ENCODE data around the gene SIGLEC7.

Gene SIGLEC7

DNA sequence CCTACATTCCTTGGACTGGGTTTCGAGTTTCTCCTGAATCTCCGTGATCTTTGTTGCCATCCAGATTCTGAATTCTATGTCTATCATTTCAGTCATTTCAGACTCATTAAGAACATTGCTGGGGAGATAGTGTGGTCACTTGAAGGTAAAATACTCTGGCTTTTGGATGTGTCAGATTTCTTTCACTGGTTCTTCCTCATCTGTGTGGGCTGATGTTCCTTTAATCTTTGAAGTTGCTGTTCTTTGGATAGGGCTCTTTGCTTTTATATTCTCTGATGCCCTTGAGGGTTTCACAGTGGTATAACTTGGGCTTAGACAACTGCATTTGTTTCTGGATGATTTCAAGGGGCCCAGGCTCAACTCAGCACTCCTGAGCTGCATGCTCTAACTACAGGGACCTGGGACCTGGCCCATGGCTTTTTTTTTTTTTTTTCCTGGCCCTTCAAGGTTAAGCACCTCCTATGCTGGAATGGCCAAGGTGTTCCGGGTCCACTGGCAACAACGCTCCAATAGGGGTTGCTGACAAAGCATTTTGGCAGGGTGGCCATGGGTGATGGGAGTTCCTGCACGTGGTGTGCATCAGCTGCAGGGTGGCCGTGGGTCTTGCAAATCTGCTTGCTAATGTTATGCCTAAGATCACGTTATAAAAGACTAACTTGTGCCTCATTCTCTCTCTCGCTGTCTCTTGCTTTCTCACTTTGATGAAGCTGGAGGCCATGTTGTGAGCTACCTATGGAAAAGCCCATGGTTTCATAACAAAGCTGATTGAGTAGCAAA is 5.9 kb upstream of the SIGLEC7 start:
- Histone ChIP-seq H3K27me3 (ENCODE audit: insufficient read depth, low read length) (no peaks in the 10 kb centered on the region), H3K9me3 (ENCODE audit: insufficient read depth, low read depth, low read length) (peaks cover 4% of the 10 kb centered on the region), H3K4me3 (ENCODE audit: low read depth, low read length) (no peak overlapping the region), H3K79me1 (ENCODE audit: low read length) (no peaks in the 10 kb centered on the region), H4K91ac (ENCODE audit: low read depth, low read length) (no peak overlapping the region), H3K18ac (ENCODE audit: low read length) (no peak overlapping the region), H3K36me3 (ENCODE audit: control insufficient read depth in 1 of 2, insufficient read depth in 2 of 2, low read length in 2 of 2) (no peaks in the 10 kb centered on the region), H2BK12ac (ENCODE audit: low read length) (no peak overlapping the region), H3K4me1 (ENCODE audit: control insufficient read depth in 1 of 2, insufficient read depth in 2 of 2, low read length in 2 of 2) (no peaks in the 10 kb centered on the region), H3K4ac (ENCODE audit: low read depth, low read length) (no peak overlapping the region), H2BK120ac (ENCODE audit: insufficient read depth, low read length, poor library complexity) (no peak overlapping the region), H3K4me2 (ENCODE audit: low read length) (no peak overlapping the region), H3K23ac (ENCODE audit: low read length) (no peak overlapping the region), H2BK5ac (ENCODE audit: low read depth, low read length, poor library complexity) (no peak overlapping the region), H4K8ac (ENCODE audit: low read depth, low read length) (no peak overlapping the region), H3K14ac (ENCODE audit: low read length) (no peak overlapping the region), H3K27ac (ENCODE audit: low read depth, low read length) (no peak overlapping the region), H3K9ac (ENCODE audit: low read length) (no peak overlapping the region), H4K12ac (ENCODE audit: low read depth, low read length) (no peak overlapping the region), H2AK5ac (ENCODE audit: low read length) (no peak overlapping the region), H2AFZ (ENCODE audit: insufficient read depth, low read length, poor library complexity) (no peak overlapping the region), H3K79me2 (ENCODE audit: control insufficient read depth, insufficient read depth, low read length, poor library complexity) (no peaks in the 10 kb centered on the region)
- no peak for DNase-seq
- WGBS (ENCODE audit: extremely low coverage, insufficient coverage, insufficient read length): no CpG with 5 or more reads among the region's 8 CpGs

DNA sequence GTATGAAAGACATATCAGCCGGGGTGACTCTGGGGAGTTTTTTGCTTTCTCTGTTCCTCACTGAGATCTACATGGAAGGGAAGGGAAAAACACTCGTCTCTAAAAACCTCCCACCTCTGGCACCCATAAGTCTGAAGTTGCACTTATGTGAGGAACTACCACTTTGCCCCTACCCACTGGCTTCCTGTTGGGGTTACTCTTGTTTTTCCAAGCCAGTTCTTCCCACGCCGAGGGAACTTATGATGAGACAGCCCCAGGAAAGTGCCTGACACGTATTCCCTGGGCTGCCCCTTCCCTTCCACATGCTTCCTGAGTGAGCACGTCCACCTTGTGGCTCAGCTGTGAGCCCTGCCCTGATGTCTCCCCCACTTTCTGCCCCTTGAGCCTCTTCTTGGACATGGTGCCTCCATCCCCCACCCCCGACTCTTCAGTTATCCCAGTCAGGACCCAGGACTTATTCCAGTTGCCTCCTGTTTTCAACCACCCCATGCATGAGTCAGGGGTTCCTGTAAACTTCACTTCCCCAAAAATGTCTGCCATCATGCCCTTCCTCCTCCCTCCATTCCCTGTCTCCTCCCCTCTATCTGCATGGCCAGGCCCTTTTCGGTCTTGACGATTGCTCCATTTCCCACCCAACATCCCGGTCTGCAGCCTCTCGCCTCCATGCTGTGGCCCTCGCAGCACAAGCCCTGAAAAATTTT is 5.1 kb upstream of the SIGLEC7 start:
- Histone ChIP-seq H2BK12ac (ENCODE audit: low read length) (no peak overlapping the region), H3K4me2 (ENCODE audit: low read length) (no peak overlapping the region), H3K9ac (ENCODE audit: low read length) (no peak overlapping the region), H3K18ac (ENCODE audit: low read length) (no peak overlapping the region), H3K27me3 (ENCODE audit: insufficient read depth, low read length) (no peaks in the 10 kb centered on the region), H3K23ac (ENCODE audit: low read length) (no peak overlapping the region), H3K79me1 (ENCODE audit: low read length) (no peaks in the 10 kb centered on the region), H2BK5ac (ENCODE audit: low read depth, low read length, poor library complexity) (no peak overlapping the region), H2AFZ (ENCODE audit: insufficient read depth, low read length, poor library complexity) (no peak overlapping the region), H2AK5ac (ENCODE audit: low read length) (no peak overlapping the region), H3K14ac (ENCODE audit: low read length) (no peak overlapping the region), H2BK120ac (ENCODE audit: insufficient read depth, low read length, poor library complexity) (no peak overlapping the region), H4K8ac (ENCODE audit: low read depth, low read length) (no peak overlapping the region), H3K36me3 (ENCODE audit: control insufficient read depth in 1 of 2, insufficient read depth in 2 of 2, low read length in 2 of 2) (no peaks in the 10 kb centered on the region), H3K4ac (ENCODE audit: low read depth, low read length) (no peak overlapping the region), H3K79me2 (ENCODE audit: control insufficient read depth, insufficient read depth, low read length, poor library complexity) (no peaks in the 10 kb centered on the region), H3K9me3 (ENCODE audit: insufficient read depth, low read depth, low read length) (peaks cover 4% of the 10 kb centered on the region), H4K12ac (ENCODE audit: low read depth, low read length) (no peak overlapping the region), H3K4me3 (ENCODE audit: low read depth, low read length) (peak overlapping the region; percentile 12), H4K91ac (ENCODE audit: low read depth, low read length) (no peak overlapping the region), H3K4me1 (ENCODE audit: control insufficient read depth in 1 of 2, insufficient read depth in 2 of 2, low read length in 2 of 2) (no peaks in the 10 kb centered on the region), H3K27ac (ENCODE audit: low read depth, low read length) (no peak overlapping the region)
- no CpG with 5 or more reads among the region's 12 CpGs for WGBS (ENCODE audit: extremely low coverage, insufficient coverage, insufficient read length)
- peak in 1 of 2 donors; percentile 9 for DNase-seq

DNA sequence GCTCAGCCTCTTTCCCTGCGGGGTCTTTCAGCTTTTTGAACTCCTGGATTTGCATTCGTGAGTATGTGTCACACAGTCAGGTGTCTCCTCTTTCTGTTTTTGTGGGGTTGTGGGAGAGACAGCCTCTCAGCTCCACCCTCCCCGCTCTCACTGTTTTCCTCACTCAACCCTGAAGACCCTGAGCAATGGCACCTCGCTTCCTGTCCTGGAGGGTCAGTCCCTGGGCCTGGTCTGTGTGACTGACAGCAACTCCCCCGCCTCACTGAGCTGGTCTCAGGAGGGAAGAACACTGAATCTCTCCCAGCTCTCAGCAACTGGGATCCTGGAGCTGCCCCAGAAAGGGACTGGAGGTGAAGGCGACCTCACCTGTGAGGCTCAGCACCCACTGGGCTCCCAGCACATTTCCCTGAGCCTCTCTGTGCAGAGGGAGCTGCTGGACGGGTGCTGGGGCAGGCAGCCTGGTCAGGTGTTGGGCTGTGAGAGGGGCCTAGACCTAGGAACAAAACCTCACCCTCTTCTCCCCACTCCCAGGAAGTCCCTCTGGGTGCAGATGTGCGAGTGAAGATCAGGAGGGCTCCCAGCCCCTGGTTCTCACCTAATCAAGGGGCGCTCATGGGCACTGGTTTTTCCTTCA is 4.2 kb upstream of the SIGLEC7 start:
- Histone ChIP-seq H3K36me3 (ENCODE audit: control insufficient read depth in 1 of 2, insufficient read depth in 2 of 2, low read length in 2 of 2) (no peaks in the 10 kb centered on the region), H3K14ac (ENCODE audit: low read length) (no peak overlapping the region), H3K79me2 (ENCODE audit: control insufficient read depth, insufficient read depth, low read length, poor library complexity) (no peaks in the 10 kb centered on the region), H3K4me2 (ENCODE audit: low read length) (no peak overlapping the region), H3K9me3 (ENCODE audit: insufficient read depth, low read depth, low read length) (peaks cover 4% of the 10 kb centered on the region), H2BK5ac (ENCODE audit: low read depth, low read length, poor library complexity) (no peak overlapping the region), H2BK12ac (ENCODE audit: low read length) (no peak overlapping the region), H3K4me1 (ENCODE audit: control insufficient read depth in 1 of 2, insufficient read depth in 2 of 2, low read length in 2 of 2) (no peaks in the 10 kb centered on the region), H4K91ac (ENCODE audit: low read depth, low read length) (no peak overlapping the region), H3K4me3 (ENCODE audit: low read depth, low read length) (no peak overlapping the region), H3K27me3 (ENCODE audit: insufficient read depth, low read length) (no peaks in the 10 kb centered on the region), H2AFZ (ENCODE audit: insufficient read depth, low read length, poor library complexity) (no peak overlapping the region), H3K9ac (ENCODE audit: low read length) (no peak overlapping the region), H3K18ac (ENCODE audit: low read length) (no peak overlapping the region), H4K12ac (ENCODE audit: low read depth, low read length) (no peak overlapping the region), H2BK120ac (ENCODE audit: insufficient read depth, low read length, poor library complexity) (no peak overlapping the region), H4K8ac (ENCODE audit: low read depth, low read length) (no peak overlapping the region), H3K23ac (ENCODE audit: low read length) (no peak overlapping the region), H3K79me1 (ENCODE audit: low read length) (no peaks in the 10 kb centered on the region), H3K27ac (ENCODE audit: low read depth, low read length) (no peak overlapping the region), H2AK5ac (ENCODE audit: low read length) (no peak overlapping the region), H3K4ac (ENCODE audit: low read depth, low read length) (no peak overlapping the region)
- WGBS (ENCODE audit: extremely low coverage, insufficient coverage, insufficient read length): no CpG with 5 or more reads among the region's 9 CpGs
- DNase-seq: no peak

DNA sequence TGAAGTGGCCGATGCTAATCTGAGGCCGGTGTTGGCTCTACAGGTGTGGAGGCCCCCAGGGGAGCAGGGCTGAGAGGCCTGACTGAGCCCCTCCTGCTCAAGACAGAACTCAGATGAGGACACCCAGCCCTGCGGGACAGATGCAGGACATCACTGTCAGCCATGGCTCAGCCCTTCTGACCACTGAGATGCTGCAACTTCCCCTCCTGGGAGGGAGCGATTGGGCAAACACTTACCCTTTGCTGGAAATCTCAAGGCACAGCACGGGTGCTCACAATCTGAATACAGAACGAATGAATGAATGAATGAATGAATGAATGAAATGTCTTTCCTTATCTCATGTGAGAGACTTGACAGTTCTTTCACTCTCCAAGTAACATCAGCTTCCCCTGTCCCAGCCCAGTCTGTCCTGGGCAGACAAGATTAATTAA is 3.5 kb upstream of the SIGLEC7 start:
- Histone ChIP-seq H3K4me3 (ENCODE audit: low read depth, low read length) (no peak overlapping the region), H3K14ac (ENCODE audit: low read length) (no peak overlapping the region), H3K4ac (ENCODE audit: low read depth, low read length) (no peak overlapping the region), H3K18ac (ENCODE audit: low read length) (no peak overlapping the region), H2BK120ac (ENCODE audit: insufficient read depth, low read length, poor library complexity) (no peak overlapping the region), H4K8ac (ENCODE audit: low read depth, low read length) (no peak overlapping the region), H2AK5ac (ENCODE audit: low read length) (no peak overlapping the region), H3K9ac (ENCODE audit: low read length) (no peak overlapping the region), H3K9me3 (ENCODE audit: insufficient read depth, low read depth, low read length) (peaks cover 4% of the 10 kb centered on the region), H2BK12ac (ENCODE audit: low read length) (no peak overlapping the region), H4K91ac (ENCODE audit: low read depth, low read length) (no peak overlapping the region), H3K79me1 (ENCODE audit: low read length) (no peaks in the 10 kb centered on the region), H4K12ac (ENCODE audit: low read depth, low read length) (no peak overlapping the region), H3K27me3 (ENCODE audit: insufficient read depth, low read length) (no peaks in the 10 kb centered on the region), H3K27ac (ENCODE audit: low read depth, low read length) (no peak overlapping the region), H3K79me2 (ENCODE audit: control insufficient read depth, insufficient read depth, low read length, poor library complexity) (no peaks in the 10 kb centered on the region), H3K4me1 (ENCODE audit: control insufficient read depth in 1 of 2, insufficient read depth in 2 of 2, low read length in 2 of 2) (no peaks in the 10 kb centered on the region), H2AFZ (ENCODE audit: insufficient read depth, low read length, poor library complexity) (no peak overlapping the region), H3K36me3 (ENCODE audit: control insufficient read depth in 1 of 2, insufficient read depth in 2 of 2, low read length in 2 of 2) (no peaks in the 10 kb centered on the region), H2BK5ac (ENCODE audit: low read depth, low read length, poor library complexity) (no peak overlapping the region), H3K4me2 (ENCODE audit: low read length) (no peak overlapping the region), H3K23ac (ENCODE audit: low read length) (no peak overlapping the region)
- no CpG with 5 or more reads among the region's 6 CpGs for WGBS (ENCODE audit: extremely low coverage, insufficient coverage, insufficient read length)
- DNase-seq: peak in 1 of 2 donors; percentile 30
